EL (cell line): ENCODE measurements around the gene ALG14.

Source experiments
- DNase-seq: peaks from one replicate; pipeline ENCODE4 v3.0.0-alpha.2; 2016

The ALG14 gene

DNA sequence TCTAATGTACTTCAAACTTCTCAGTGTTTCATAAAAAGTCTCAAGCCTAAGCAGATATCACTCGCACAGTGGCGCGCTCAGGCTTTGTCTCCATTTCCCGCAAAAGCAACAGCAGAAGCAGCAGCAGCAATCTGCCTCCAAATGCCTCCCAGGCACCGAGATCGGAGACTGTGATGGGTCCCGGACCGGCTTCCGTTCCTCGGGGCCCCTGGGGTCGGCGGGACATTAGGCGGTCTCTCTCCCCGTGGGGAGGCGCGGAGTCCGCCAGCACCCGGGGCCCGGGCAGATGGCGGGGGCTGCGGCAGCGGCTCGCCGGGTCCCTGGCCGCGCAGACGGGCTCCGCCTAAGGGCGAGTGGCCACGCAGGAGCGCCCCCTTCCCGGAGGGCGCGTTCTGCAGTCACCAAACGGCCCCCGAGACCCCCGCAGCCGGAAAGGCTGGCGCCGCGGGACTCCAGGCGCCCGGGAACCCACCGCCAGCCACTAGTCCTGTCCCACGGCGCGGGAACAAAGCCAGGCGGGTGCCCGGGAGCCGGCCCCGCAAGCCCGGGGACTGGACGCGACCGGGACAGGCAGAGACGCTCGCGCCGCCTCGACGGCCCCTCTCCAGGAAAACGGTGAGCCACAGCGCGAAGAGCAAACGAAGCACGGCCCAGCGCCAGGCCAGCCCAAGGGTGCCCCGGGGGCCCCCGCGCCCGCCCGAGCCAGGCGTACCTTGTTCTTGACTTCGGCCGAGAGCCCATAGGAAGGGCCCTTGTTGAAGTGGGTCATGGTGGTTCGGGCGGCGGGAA lies 146.4 kb downstream of the ALG14 start:
- peak; percentile 67 for DNase-seq

DNA sequence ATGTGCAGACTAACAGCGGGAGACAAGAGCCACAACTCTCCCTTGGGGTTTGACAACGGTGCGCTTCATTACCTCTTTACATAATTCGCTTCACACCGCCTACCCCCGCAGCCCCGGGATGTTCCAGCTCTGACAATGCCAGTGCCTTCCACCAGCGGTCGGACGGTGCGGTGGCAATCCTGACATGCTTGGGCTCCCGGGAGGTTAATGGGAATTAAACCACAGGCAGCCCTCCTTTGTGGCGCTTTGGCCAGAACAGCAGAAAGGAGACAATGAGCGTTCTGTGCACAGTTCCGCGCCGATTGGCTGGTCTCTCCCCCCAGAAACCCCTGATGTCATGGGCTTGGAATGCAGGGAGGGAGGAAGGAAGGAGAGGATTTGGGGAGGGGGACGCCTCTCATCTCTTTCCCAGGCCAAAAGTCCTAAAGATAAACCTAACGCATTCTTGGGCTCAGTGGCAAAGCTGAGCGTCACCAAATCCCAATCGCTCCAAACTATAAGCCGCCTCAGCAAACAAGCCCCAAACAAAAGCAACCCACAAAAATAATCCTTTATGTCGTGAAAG lies 147.1 kb downstream of the ALG14 start:
- peak; percentile 96 for DNase-seq

DNA sequence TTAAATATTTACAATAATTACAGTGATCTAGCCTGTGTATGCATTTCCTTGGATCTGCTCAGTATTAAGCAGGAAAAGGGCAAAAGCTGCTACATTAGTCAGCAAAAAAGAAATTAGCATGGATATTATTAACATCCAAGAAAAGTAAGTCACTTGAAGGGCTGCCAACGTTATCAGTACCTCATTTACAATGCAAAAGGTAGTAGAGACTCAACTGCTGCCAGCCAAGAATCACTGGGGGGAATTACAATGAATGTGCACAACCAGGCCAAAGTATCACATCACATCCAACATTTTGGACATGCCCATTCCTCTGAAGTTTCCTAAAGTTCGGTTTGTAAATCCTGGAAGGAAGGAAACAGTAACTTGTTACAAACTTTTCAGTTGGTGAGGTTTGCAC lies 147.7 kb downstream of the ALG14 start:
- DNase-seq = no peak
